Ishikawa (cell line): ENCODE results near the gene MYO7B.

Experiments used
- CEBPB ChIP-seq: IDR thresholded peaks from 2 replicates; pipeline ENCODE4 v1.6.1; 2012
- CREB1 ChIP-seq: IDR thresholded peaks from 2 replicates; pipeline ENCODE4 v1.6.1; 2012; ENCODE audit warnings: low read depth
- EGR1 ChIP-seq: IDR thresholded peaks from 2 replicates; pipeline ENCODE4 v1.6.1; 2012
- EP300 ChIP-seq: IDR thresholded peaks from 2 replicates; pipeline ENCODE4 v1.6.1; 2012; ENCODE audit warnings: borderline replicate concordance
- FOXM1 ChIP-seq: IDR thresholded peaks from 2 replicates; pipeline ENCODE4 v1.6.1; 2012; ENCODE audit warnings: low read depth, borderline replicate concordance
- MAX ChIP-seq: IDR thresholded peaks from 2 replicates; pipeline ENCODE4 v1.6.1; 2012
- NFIC ChIP-seq: IDR thresholded peaks from 2 replicates; pipeline ENCODE4 v1.6.1; 2012
- RAD21 ChIP-seq: IDR thresholded peaks from 2 replicates; pipeline ENCODE4 v1.6.1; 2012; ENCODE audit warnings: low read depth
- TAF1 ChIP-seq: IDR thresholded peaks from 2 replicates; pipeline ENCODE4 v1.6.1; 2012; ENCODE audit warnings: low read depth, mild to moderate bottlenecking
- TCF12 ChIP-seq: IDR thresholded peaks from 2 replicates; pipeline ENCODE4 v1.6.1; 2012; ENCODE audit warnings: low read depth
- TEAD4 ChIP-seq: IDR thresholded peaks from 2 replicates; pipeline ENCODE4 v1.6.1; 2012
- YY1 ChIP-seq: IDR thresholded peaks from 2 replicates; pipeline ENCODE4 v1.6.1; 2012; ENCODE audit warnings: low read depth
- ZBTB7A ChIP-seq: IDR thresholded peaks from 2 replicates; pipeline ENCODE4 v1.6.1; 2012; ENCODE audit warnings: low read depth
- TF ChIP-seq, protein P1 (sequence below): IDR thresholded peaks from 2 replicates; pipeline ENCODE4 v1.6.1; 2012; ENCODE audit warnings: low read depth, mild to moderate bottlenecking
- TF ChIP-seq, protein P2 (sequence below): IDR thresholded peaks from 2 replicates; pipeline ENCODE4 v1.6.1; 2012

MYO7B gene

DNA sequence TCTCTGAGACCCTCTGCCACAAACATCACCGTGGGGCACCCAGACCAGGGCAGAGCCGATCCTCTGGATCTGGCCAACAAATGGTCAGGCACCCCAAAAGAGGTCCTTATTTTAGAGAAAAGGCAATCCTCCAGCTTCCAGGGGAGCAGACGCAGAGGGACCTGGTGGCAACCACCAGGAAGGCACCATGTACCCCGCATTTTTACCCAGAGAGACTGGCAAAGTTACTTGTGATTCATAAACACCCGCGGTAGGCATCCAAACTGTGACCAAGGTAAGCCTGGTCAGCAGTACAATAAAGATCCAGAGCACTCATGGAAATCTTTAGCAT is 129.4 kb downstream of the MYO7B start:
- TF ChIP-seq EP300 (no peak), FOXM1 (no peak), TCF12 (no peak), TAF1 (no peak)

DNA sequence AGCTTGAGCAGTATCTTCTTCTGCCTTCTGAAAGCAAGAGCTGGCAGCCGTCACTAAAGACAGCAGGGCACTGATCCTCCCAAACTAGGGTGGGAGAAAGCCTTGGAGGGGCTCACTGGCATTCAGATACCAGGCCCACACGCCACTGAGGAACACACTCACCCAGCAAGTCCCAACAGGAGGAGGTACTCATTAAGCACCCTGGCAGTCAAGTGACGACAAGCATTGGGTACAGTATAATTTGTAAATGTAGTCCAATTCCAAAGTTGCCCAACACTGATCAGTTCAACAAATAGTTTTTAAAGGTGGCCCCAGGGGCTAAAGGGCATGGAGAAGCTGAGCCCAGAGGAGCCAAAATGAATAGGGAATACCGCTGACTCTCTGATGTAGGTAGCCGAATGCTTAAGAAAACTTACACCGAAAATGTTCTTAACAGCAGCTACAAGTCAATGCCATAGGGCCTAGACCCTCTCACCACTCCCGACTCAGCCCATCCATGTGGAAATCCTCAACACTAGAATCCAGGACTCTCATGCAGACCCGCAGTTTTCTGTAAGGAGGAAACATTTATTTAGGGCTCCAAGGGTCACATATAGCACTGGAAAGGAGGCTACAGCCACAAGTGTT is 129.9 kb downstream of the MYO7B start:
- TF ChIP-seq RAD21 = no peak
- no peak for TF ChIP-seq TAF1
- TF ChIP-seq CEBPB = no peak
- no peak for TF ChIP-seq MAX
- no peak for TF ChIP-seq TEAD4

DNA sequence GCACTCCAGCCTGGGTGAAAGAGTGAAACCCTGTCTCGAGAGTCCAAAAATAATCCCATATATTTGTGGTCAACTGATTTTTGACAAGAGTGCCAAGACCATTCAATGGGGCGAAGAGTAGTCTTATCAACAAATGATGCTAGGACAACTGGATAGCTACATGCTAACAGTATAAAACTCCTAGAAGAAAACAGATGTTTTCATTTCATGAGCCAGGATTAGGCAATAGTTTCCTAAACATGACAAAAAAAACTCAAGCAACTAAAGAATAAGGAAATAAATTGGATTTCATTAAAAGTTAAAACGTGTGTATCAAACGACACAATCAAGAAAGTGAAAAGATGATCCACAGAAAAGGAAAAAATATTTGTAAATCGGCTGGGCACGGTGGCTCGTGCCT is 133.6 kb downstream of the MYO7B start:
- TF ChIP-seq EP300 (no peak), NFIC (no peak), TEAD4 (no peak), YY1 (no peak), TAF1 (no peak), EGR1 (no peak), MAX (no peak), ZBTB7A (no peak), CREB1 (no peak)
- TF ChIP-seq, protein P1, sequence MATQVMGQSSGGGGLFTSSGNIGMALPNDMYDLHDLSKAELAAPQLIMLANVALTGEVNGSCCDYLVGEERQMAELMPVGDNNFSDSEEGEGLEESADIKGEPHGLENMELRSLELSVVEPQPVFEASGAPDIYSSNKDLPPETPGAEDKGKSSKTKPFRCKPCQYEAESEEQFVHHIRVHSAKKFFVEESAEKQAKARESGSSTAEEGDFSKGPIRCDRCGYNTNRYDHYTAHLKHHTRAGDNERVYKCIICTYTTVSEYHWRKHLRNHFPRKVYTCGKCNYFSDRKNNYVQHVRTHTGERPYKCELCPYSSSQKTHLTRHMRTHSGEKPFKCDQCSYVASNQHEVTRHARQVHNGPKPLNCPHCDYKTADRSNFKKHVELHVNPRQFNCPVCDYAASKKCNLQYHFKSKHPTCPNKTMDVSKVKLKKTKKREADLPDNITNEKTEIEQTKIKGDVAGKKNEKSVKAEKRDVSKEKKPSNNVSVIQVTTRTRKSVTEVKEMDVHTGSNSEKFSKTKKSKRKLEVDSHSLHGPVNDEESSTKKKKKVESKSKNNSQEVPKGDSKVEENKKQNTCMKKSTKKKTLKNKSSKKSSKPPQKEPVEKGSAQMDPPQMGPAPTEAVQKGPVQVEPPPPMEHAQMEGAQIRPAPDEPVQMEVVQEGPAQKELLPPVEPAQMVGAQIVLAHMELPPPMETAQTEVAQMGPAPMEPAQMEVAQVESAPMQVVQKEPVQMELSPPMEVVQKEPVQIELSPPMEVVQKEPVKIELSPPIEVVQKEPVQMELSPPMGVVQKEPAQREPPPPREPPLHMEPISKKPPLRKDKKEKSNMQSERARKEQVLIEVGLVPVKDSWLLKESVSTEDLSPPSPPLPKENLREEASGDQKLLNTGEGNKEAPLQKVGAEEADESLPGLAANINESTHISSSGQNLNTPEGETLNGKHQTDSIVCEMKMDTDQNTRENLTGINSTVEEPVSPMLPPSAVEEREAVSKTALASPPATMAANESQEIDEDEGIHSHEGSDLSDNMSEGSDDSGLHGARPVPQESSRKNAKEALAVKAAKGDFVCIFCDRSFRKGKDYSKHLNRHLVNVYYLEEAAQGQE = no peak
- TF ChIP-seq, protein P2, sequence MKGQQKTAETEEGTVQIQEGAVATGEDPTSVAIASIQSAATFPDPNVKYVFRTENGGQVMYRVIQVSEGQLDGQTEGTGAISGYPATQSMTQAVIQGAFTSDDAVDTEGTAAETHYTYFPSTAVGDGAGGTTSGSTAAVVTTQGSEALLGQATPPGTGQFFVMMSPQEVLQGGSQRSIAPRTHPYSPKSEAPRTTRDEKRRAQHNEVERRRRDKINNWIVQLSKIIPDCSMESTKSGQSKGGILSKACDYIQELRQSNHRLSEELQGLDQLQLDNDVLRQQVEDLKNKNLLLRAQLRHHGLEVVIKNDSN = no peak

DNA sequence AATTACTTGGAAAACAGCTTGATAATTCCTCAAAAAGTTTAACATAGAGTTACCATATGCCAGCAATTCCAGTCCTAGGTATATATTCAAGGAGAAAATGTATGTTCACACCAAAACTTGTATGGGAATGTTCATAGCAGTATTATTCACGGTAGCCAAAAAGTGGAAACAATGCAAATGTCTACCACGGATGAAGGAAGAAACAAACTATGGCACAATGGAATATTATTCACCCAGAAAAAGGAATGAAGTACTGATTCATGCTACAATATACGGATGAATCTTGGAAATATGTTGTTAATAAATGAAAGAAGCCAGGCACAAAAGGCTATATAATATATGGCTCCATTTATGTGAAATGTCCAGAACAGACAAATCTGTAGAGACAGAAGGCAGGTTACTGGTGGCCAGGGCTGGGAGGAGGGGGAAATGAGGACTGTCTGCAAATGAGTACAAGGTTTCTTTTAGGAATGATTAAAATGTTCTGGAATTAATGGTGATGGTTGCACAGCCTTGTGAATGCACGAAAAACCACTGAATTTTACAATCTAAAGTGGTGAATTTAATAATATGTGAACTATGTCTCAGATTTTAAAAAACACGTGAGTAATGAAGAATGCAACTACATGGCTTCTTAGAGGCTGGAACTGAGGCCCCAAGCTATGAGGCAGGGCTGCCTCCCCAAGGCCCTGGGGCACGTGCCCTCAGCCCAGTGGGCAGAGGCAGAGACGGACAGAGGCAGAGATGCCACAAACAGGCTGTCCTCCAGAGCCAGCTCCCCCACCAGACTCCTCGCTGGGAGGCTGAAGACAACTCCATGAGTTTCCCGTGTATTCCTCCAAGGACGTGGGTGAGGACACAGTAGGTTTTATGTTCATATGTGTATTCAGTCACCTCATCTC is 134.8 kb downstream of the MYO7B start:
- TF ChIP-seq ZBTB7A = no peak
- no peak for TF ChIP-seq TCF12
- no peak for TF ChIP-seq CREB1
- TF ChIP-seq YY1 = no peak
- no peak for TF ChIP-seq FOXM1
- TF ChIP-seq RAD21 = no peak
- no peak for TF ChIP-seq EP300
- TF ChIP-seq TAF1 = no peak
- no peak for TF ChIP-seq EGR1

GRCh38 chr2:127670957-127671290 is 135.4 kb downstream of the MYO7B start:
- TF ChIP-seq RAD21 (no peak), EP300 (no peak), FOXM1 (no peak), ZBTB7A (no peak), EGR1 (no peak), YY1 (no peak), MAX (no peak), TEAD4 (no peak)

DNA sequence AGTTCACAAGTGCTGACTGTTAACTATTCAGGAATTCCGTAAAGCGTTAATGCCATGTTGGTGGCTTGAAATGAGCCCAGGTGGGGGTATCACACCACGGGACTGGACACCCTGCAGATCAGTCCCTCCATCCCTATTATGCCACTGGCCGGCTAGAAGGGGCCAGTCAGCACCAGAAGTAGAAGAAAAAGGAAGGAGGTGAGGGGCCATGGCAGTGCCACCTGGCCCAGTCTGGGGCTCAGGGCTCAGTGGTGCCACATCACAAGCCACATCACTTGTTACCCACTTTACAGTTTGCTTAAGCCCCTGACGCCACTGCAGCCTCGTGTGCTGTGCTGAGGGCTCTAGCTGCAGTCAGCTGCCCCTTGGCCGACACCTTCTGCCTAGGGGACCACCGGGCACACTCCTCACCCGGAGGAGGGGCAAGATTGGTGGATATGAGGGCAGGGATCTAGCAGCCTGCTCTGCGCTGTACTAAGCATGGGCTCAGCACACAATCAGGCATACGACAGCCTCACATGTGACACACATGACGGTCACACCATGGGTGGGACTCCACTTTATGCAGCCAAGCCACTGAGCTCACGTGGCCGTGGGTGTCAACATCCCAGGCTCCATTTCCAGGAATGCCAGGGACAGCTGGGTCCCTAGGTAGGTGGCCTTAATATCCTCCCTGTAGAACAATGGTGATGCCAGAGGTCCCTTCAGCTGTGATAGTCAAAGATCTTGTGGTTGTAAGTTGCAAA is 136.2 kb downstream of the MYO7B start:
- TF ChIP-seq YY1 = no peak
- no peak for TF ChIP-seq NFIC
- no peak for TF ChIP-seq MAX
- TF ChIP-seq FOXM1 = no peak
- TF ChIP-seq CEBPB = no peak
